ENCODE results near the gene TGFBR3.

DNA sequence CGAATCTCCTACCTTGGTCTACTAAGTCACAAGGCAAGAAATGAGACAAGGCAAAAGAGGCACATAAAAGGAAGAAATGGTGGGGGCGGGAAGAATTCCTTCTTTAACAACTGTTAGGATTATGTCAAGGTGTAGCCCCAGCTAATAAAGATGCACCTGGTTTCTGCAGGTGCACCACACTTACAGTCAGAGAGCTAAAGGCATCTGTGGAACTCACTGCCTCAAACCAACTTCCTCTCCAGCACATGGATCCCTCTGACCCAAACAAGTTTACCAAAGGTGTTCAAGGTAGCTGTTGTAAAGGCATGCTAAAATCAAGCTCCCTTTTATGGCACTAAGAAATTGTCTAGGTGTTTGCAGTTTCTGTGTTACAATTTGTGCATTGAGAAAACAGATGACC, 38.1 kb downstream of the TGFBR3 start:
- no peak for TF ChIP-seq EZH2phosphoT487 (IDR thresholded peaks at IDR 0.05; ENCODE audit: low read depth, severe bottlenecking, unreplicated experiment)
- TF ChIP-seq EZH2 (IDR thresholded peaks at IDR 0.05; ENCODE audit: borderline replicate concordance): no peak
